GM18861 (cell line): ENCODE results near the gene GNB1.
A peak's percentile ranks its signal among the peaks of the same experiment; 100 is the strongest.
"Not testable (repeated sequence)": the region's sequence is repeated elsewhere in the genome, so short reads cannot be mapped to it uniquely, and the experiment has no call there.

Experiments used
- ATAC-seq: cut with Tn5 transposase; IDR thresholded peaks from one replicate; pipeline ENCODE4 v1.9.1; 2021; ENCODE audit not compliant: unreplicated experiment

GNB1 gene

DNA sequence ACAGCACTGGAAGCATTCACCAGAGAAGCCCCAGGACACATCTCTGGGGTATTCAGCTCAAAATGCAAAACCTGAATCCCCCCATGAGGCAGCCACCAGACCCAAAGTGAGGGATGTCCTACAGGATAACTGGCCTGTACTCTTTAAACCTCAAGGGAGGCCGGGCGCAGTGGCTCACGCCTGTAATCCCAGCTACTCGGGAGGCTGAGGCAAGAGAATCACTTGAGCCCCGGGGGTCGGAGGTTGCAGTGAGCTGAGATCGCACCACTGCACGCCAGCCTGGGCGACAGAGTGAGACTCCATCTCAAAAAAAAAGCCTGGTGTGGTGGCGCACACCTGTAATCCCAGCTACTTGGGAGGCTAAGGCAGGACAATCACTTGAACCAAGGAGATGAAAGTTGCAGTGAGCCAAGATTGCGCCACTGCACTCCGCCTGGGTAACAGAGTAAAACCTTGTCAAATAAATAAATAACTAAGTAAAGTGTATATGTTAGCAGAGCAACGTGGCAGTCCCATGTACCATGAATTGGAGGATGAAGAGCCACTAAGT, 29.1 kb downstream of the GNB1 start:
- not testable (repeated sequence) for ATAC-seq

GRCh38 chr1:1861339-1861730, 29.6 kb downstream of the GNB1 start:
- ATAC-seq = no peak

DNA sequence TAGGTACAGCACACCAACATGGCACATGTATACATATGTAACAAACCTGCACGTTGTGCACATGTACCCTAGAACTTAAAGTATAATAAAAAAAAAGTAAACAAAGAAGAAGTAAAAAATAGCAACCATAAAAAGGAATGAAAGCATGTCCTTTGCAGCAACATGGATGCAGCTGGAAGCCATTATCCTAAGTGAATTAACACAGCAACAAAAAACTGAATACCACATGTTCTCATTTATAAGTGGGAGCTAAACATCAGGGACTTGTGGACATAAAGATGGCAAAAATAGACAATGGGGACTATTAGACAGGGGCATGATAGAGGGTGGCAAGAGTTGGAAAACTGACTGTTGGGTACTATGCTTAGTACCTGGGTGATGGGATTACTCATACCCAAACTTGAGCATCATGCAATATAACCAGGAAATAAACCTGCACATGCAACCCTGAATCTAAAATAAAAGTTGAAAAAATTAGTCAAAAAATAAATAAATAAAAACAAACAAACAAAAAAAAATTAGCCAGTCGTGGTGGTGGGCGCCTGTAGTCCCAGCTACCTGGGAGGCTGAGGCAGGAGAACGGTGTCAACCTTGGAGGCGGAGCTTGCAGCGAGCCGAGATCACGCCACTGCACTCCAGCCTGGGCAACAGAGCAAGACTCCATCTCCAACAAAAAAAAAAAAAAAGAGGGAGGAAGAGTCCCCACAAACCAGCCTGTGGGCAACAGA, 30.8 kb downstream of the GNB1 start:
- ATAC-seq = not testable (repeated sequence)

DNA sequence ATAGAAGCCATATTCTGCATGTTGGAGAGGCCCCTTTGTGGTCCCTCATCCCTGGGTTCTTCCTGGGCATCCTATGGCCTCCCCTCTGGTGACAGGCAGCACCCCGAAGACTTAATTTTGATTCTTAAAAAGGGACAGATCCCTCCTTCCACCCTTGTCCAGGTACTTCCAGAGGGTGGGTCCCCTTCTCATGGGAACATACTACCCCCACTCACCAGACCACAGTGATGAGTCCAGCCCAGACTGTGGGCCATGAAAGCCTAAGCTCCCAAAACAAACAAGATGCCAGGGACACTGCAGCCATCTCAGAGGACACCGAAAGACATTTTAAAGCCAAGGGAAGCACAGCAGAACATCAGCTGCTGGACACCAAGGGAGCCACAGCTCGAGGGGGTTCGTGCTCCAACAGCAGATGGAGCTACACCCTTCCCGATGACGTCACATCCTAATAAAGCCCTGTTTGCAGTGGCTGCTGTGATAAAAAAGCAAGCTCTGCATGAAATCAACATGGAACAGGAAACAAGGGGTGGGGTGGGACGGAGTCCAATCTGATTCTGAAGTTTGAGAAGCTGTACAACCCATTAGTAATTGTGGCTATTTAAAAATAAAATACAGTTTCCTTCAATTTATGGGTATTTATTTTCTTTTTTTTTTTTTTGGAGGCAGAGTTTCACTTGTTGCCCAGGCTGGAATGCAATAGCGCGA, 32.4 kb downstream of the GNB1 start:
- no peak for ATAC-seq

DNA sequence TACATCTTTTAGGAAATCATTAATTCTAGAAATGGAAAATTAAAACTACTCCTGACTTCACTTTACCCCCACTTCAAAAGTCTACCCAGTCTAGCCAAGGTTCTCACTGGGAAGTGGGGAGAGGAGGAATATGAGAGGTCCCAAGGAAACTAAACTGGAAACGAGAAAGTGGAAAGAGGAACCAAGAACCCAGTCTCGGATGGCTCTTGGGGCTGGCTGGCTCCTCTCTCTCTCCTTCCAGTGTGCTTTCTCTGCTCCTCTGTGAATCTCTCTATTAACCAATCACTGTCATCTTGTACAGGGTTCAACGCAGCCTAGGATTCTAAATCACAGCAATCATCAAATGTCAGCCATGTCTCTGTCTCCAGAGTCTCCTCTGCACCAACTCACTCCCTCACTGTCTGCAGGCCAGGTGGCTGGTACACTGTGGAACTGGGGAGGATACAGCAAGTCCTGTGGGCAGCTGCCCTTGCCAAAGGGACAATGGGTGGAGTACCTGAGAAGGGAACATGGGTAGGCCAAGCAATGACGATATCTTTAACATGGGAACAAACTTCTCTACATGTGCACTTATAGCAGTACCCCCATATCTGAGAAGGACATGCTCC, 33.7 kb downstream of the GNB1 start:
- no peak for ATAC-seq

DNA sequence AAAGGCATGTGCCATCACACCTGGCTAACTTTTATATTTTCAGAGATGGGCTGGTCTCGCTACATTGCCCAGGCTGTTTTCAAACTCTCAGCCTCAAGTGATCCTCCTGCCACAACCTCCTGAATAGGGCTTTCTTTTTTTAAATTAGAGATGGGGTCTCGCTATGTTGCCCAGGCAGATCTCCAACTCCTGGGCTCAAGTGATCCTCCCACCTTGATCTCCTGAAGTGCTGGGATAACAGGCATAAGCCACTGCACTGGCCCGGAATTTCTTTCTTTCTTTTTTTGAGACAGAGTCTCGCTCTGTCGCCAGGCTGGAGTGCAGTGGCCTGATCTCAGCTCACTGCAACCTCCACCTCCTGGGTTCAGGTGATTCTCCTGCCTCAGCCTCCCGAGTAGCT, 34.7 kb downstream of the GNB1 start:
- ATAC-seq = not testable (repeated sequence)

- no peak for ATAC-seq
These were observed 37.2 kb downstream of the GNB1 start for GRCh38 chr1:1853593-1854257.

GRCh38 chr1:1852619-1853414, 38.1 kb downstream of the GNB1 start:
- no peak for ATAC-seq

GRCh38 chr1:1847890-1848289, 43.0 kb downstream of the GNB1 start:
- ATAC-seq = no peak

DNA sequence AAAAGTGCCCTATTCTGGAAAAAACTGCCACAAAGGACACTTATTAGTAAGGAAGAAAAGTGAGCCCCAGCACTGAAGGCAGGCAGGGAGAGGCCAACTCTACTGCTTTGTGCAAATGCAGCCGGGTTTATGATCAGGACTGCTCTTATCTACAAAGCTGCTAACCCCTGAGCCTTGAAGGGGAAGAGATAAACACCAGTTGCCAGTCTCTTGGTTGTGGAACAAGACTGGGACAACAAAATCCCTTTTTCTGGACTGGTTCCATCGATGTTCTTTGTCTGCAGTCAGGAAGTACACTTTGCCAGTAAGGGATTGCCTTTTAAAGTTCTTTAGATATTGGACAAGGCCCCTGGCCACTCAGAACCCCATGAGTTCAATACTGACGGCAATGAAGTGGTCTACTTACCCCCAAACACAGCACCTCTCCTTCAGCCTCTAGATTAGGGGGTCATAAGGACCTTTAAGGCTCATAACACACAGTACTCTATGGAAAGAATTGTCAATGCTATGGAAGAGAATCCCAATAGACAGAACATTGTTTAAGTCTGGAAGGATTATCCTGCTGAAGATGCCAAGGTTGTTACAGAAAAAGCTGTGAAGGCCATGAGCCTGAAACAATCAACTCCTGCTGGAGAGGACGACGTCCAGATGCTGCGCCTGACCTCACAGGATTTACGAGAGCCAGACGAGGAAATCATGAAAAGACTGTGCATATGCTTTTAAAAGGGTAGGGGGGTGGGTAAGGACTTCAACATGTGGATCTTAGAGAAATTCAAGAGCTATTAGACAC, 43.6 kb downstream of the GNB1 start:
- ATAC-seq = no peak

DNA sequence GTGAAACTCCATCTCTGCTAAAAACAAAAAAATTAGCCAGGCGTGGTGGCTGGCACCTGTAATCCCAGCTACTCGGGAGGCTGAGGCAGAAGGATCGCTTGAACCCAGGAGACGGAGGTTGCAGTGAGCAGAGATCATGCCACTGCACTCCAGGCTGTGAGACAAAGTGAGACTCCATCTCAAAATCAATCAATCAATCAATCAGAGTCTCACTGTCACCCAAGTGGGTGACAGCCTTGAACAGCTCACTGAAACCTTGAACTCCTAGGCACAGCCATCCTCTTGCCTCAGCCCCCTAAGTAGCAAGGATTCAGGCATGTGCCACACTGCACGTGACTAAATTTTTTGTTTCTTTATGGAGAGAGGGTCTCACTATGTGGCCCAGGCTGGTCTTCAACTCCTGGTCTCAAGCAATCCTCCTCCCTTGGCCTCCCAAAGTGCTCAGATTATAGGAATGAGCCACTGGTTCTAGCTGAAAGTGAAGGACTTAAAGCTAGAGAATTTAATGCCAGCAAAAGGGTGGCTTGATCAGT, 44.4 kb downstream of the GNB1 start:
- no peak for ATAC-seq

GRCh38 chr1:1842360-1843146, 48.3 kb downstream of the GNB1 start:
- ATAC-seq = no peak

DNA sequence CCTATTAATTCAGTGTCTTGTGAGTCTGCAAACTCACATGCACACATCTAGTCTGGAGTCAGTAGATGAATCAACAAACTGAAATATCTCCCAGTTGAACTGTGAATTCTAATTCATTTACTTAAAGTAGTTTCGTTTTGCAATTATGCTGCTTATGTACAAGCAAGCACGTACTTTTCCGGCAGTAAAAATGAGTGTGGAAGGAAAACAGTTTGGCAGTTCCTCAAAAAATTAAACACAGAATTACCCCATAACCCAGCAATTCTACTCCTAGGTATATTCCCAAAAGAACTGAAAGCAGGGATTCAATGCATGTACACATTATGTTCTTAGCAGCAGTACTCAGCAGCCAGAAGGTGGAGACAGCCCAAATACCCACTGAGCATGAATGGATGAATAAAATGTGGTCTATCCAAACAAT, 49.3 kb downstream of the GNB1 start:
- no peak for ATAC-seq

GRCh38 chr1:1839311-1839965, 51.4 kb downstream of the GNB1 start:
- ATAC-seq = no peak

DNA sequence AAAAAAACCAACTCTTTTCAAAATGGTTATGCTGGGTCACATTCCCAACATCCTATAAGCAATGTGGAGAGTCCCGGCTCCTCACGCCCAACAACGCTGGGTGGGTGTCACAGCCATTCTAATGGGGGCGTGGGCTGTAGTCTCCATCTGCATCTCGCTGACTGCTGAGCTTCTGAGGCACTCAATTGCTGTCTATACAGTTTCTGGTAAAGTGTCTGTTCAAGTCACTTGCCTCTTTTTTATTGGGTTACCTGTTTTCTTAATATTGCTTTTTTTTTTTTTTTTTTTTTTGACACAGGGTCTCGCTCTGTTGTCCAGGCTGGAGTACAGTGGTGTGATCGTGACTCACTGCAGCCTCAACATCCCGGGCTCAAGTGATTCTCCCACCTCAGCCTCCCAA, 54.8 kb downstream of the GNB1 start:
- ATAC-seq = no peak

GRCh38 chr1:1835546-1835945, 55.3 kb downstream of the GNB1 start:
- ATAC-seq = no peak

GRCh38 chr1:1833916-1834325, 57.0 kb downstream of the GNB1 start:
- peak; percentile 69 for ATAC-seq

GRCh38 chr1:1833456-1833855, 57.4 kb downstream of the GNB1 start:
- peak; percentile 35 for ATAC-seq
